CD14-positive monocyte (primary cell): Measurements from ENCODE around the gene KIF26A. TPM values are rescaled to one million over a fixed set of nuclear protein-coding genes. Genes with fewer than 3 reads are reported as not detected.
A peak's percentile ranks its signal among the peaks of the same experiment; 100 is the strongest.

Source experiments
- DNase-seq, 3 donors: peaks; one replicate each; pipeline ENCODE4 v3.0.0-alpha.2; 2011 to 2022
- H2AFZ ChIP-seq: 2 replicates; pipeline ENCODE4 v1.6.0; 2012; ENCODE audit warnings: mild to moderate bottlenecking, low read depth, low read length, inconsistent platforms; ENCODE audit not compliant: insufficient read depth, poor library complexity, severe bottlenecking
- H3K27ac ChIP-seq, 2 donors: 1 replicate in 1 of 2; 2 replicates in 1 of 2; pipeline ENCODE4 v1.5.1; 2012 to 2013; ENCODE audit warnings: low read length in 2 of 2, control low read depth in 1 of 2, inconsistent platforms in 1 of 2, low read depth in 1 of 2, mild to moderate bottlenecking in 1 of 2
- H3K27me3 ChIP-seq, 2 donors: one replicate each; pipeline versions ENCODE4 v1.6.0 to v1.6.1; 2011 to 2013; ENCODE audit warnings: low read length in 2 of 2; ENCODE audit not compliant: control insufficient read depth in 2 of 2, insufficient read depth in 2 of 2
- H3K36me3 ChIP-seq, 2 donors: replicated peaks in 1 of 2; 1 replicate in 1 of 2; 2 replicates in 1 of 2; pipeline versions ENCODE4 v1.5.1 to v1.6.1; 2012 to 2013; ENCODE audit warnings: low read length in 2 of 2, control low read depth in 1 of 2, inconsistent platforms in 1 of 2, mild to moderate bottlenecking in 1 of 2; ENCODE audit not compliant: insufficient read depth in 2 of 2, control insufficient read depth in 1 of 2
- H3K4me1 ChIP-seq, 2 donors: 1 replicate in 1 of 2; 2 replicates in 1 of 2; pipeline versions ENCODE4 v1.5.1 to v1.6.1; 2012 to 2013; ENCODE audit warnings: low read length in 2 of 2, control low read depth in 1 of 2, inconsistent platforms in 1 of 2, mild to moderate bottlenecking in 1 of 2, moderate library complexity in 1 of 2; ENCODE audit not compliant: insufficient read depth in 2 of 2, control insufficient read depth in 1 of 2
- H3K4me2 ChIP-seq: replicated peaks from 2 replicates; pipeline ENCODE3; 2012; ENCODE audit warnings: low read length, moderate library complexity, mild to moderate bottlenecking; ENCODE audit not compliant: poor library complexity, severe bottlenecking; ENCODE audit errors: extremely low read depth
- H3K4me3 ChIP-seq, 3 experiments: fragments of 200-600 bp in 1 of 3; sonication (generic) in 1 of 3; replicated peaks in 1 of 3; 1 replicate in 2 of 3; 2 replicates in 1 of 3; pipeline ENCODE4 v1.5.1; 2011 to 2013; ENCODE audit warnings: low read length in 3 of 3, mild to moderate bottlenecking in 3 of 3, control low read depth in 2 of 3, low read depth in 2 of 3, inconsistent platforms in 1 of 3, moderate library complexity in 1 of 3
- H3K79me2 ChIP-seq: 2 replicates; pipeline ENCODE4 v1.6.0; 2012; ENCODE audit warnings: mild to moderate bottlenecking, control low read depth, inconsistent platforms, low read length, moderate library complexity; ENCODE audit not compliant: insufficient read depth
- H3K9ac ChIP-seq: 2 replicates; pipeline ENCODE4 v1.6.0; 2017; ENCODE audit warnings: low read length, mild to moderate bottlenecking; ENCODE audit not compliant: insufficient read depth, poor library complexity, severe bottlenecking
- H3K9me3 ChIP-seq, 2 donors: replicated peaks in 1 of 2; 1 replicate in 1 of 2; 2 replicates in 1 of 2; pipeline versions ENCODE4 v1.5.1 to v1.6.1; 2012 to 2013; ENCODE audit warnings: low read length in 2 of 2, control low read depth in 1 of 2; ENCODE audit not compliant: control insufficient read depth in 1 of 2, insufficient read depth in 1 of 2
- H4K20me1 ChIP-seq: 2 replicates; pipeline ENCODE4 v1.6.0; 2012; ENCODE audit warnings: mild to moderate bottlenecking, low read length, control low read depth, moderate library complexity; ENCODE audit not compliant: insufficient read depth
- H3K27ac Mint-ChIP-seq, 7 donors: one replicate each; pipeline ENCODE4 v1.8.0; 2020; ENCODE audit warnings: mild to moderate bottlenecking in 7 of 7, mixed read lengths in 7 of 7, moderate library complexity in 6 of 7, inconsistent platforms in 2 of 7
- H3K27me3 Mint-ChIP-seq, 3 donors: one replicate each; pipeline ENCODE4 v1.8.0; 2021 to 2022; ENCODE audit warnings: low read depth in 3 of 3, mild to moderate bottlenecking in 3 of 3, mixed read lengths in 3 of 3, moderate library complexity in 3 of 3, inconsistent platforms in 1 of 3
- H3K36me3 Mint-ChIP-seq, 2 donors: one replicate each; pipeline ENCODE4 v1.8.0; 2020; ENCODE audit warnings: mixed read lengths in 2 of 2, inconsistent platforms in 1 of 2, mild to moderate bottlenecking in 1 of 2
- H3K4me1 Mint-ChIP-seq: one replicate; pipeline ENCODE4 v1.8.0; 2020; ENCODE audit warnings: mild to moderate bottlenecking, mixed read lengths
- H3K4me3 Mint-ChIP-seq, 2 donors: one replicate each; pipeline ENCODE4 v1.8.0; 2020; ENCODE audit warnings: mild to moderate bottlenecking in 2 of 2, mixed read lengths in 2 of 2, moderate library complexity in 1 of 2
- H3K9me3 Mint-ChIP-seq, 7 donors: one replicate each; pipeline ENCODE4 v1.8.0; 2020 to 2022; ENCODE audit warnings: mixed read lengths in 7 of 7, mild to moderate bottlenecking in 6 of 7, moderate library complexity in 6 of 7, inconsistent platforms in 2 of 7
- WGBS: methylation state at CpG from one replicate; pipeline ENCODE4 v1.1.5; 2013; ENCODE audit warnings: missing lambda C conversion rate; ENCODE audit not compliant: insufficient coverage; 5-methylcytosine and 5-hydroxymethylcytosine counted together
- intact Hi-C, 2 donors: fragments of 100-400 bp; cut with micrococcal nuclease; formaldehyde crosslinking; loops; one replicate each; pipeline versions ENCODE4 v1.15.0 to v1.15.1; 2023
- polyA plus RNA-seq, 3 donors: library from polyadenylated mRNA; depleted of rRNA in 1 of 3; unstranded in 2 of 3; stranded (reverse) in 1 of 3; fragments of 300-500 nt in 2 of 3; fragments of >200 nt in 1 of 3; fragmentation: Illumina TruSeq in 2 of 3; gene quantifications; 1 replicate in 2 of 3; 2 replicates in 1 of 3; pipeline ENCODE4 v1.2.3, GENCODE V29; 2012 to 2021
- TF ChIP-seq, protein P1 (sequence below): fragments of 200-600 bp; IDR thresholded peaks from one replicate; pipeline ENCODE4 v1.8.0; 2022; ENCODE audit warnings: antibody characterized with exemption, mild to moderate bottlenecking

The KIF26A gene
- polyA plus RNA-seq, 3 donors, result not detected

DNA sequence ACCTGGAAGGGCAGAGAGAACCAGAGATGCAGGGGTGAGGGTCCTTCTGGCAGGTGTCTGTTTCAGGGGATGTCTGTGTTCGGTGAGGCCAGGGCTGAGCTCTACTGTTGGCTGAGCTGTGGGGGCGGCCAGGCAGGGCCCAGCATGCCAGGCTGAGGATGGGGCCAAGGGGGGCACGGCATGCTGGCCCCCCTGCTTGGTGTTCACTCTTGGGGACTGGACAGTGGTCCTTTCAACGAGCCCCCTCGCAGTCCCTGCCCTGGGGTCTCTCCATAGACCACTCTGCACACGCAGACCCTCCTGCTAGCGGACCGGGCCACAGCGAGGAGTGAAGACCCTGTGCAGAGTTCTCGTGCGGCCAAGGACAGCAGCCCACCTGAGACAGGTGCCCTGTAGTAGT, 56.3 kb downstream of the KIF26A start:
- Mint-ChIP-seq H3K27me3 (peaks cover 0 to 5% (median 2%) of the 10 kb centered on the region in 3 donors), H3K4me1 (peaks cover 10% of the 10 kb centered on the region), H3K27ac (no peak overlapping the region), H3K4me3 (no peak overlapping the region), H3K9me3 (peaks cover 0 to 1% (median 0%) of the 10 kb centered on the region in 7 donors), H3K36me3 (no peaks in the 10 kb centered on the region)
- no peak for DNase-seq
- Histone ChIP-seq H3K9me3 (no peaks in the 10 kb centered on the region), H3K4me3 (no peak overlapping the region), H2AFZ (no peak overlapping the region), H3K27ac (no peak overlapping the region), H3K9ac (no peak overlapping the region), H3K4me1 (peaks cover 0 to 4% of the 10 kb centered on the region in 2 donors), H3K79me2 (no peaks in the 10 kb centered on the region), H4K20me1 (no peaks in the 10 kb centered on the region), H3K36me3 (no peaks in the 10 kb centered on the region), H3K27me3 (no peaks in the 10 kb centered on the region), H3K4me2 (no peak overlapping the region)
- WGBS, result 92% methylated on average over 9 of the region's 11 CpGs
- intact Hi-C loops, result no loop called here
- TF ChIP-seq, protein P1, sequence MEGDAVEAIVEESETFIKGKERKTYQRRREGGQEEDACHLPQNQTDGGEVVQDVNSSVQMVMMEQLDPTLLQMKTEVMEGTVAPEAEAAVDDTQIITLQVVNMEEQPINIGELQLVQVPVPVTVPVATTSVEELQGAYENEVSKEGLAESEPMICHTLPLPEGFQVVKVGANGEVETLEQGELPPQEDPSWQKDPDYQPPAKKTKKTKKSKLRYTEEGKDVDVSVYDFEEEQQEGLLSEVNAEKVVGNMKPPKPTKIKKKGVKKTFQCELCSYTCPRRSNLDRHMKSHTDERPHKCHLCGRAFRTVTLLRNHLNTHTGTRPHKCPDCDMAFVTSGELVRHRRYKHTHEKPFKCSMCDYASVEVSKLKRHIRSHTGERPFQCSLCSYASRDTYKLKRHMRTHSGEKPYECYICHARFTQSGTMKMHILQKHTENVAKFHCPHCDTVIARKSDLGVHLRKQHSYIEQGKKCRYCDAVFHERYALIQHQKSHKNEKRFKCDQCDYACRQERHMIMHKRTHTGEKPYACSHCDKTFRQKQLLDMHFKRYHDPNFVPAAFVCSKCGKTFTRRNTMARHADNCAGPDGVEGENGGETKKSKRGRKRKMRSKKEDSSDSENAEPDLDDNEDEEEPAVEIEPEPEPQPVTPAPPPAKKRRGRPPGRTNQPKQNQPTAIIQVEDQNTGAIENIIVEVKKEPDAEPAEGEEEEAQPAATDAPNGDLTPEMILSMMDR, result no peak

DNA sequence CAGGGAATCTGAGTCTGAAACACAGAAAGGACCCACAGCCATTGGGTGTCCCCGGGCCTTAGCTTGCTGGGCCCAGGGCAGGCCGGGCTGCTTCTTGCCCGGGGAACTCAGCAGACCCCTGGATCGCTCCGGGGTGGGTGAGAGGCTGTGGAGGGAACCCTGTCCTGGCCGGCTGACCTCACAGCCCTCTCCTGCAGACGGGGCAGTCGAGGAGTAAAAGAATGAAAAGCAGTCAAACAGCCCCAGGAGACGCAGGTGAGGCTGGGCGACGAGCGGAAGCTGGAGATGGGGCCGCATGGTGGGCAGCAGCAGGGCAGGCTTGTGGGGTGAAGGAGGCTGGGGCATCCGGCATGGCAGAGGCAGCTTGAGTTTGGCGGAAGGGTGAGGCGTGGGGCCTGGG, 57.0 kb downstream of the KIF26A start:
- no peaks in the 10 kb centered on the region for H3K36me3 ChIP-seq
- TF ChIP-seq, protein P1, result no peak
- no peak overlapping the region for H2AFZ ChIP-seq
- Mint-ChIP-seq H3K4me3 (no peak overlapping the region), H3K27me3 (peaks cover 0 to 5% (median 2%) of the 10 kb centered on the region in 3 donors), H3K36me3 (no peaks in the 10 kb centered on the region), H3K4me1 (peaks cover 10% of the 10 kb centered on the region), H3K9me3 (peaks cover 0 to 1% (median 0%) of the 10 kb centered on the region in 7 donors), H3K27ac (peak overlapping the region in 1 of 7 donors; percentile 11)
- H3K9me3 ChIP-seq, result no peaks in the 10 kb centered on the region
- no peaks in the 10 kb centered on the region for H3K27me3 ChIP-seq
- H3K27ac ChIP-seq, result no peak overlapping the region
- WGBS, result 97% methylated on average over 14 of the region's 16 CpGs
- DNase-seq, result no peak
- H3K4me1 ChIP-seq, result peaks cover 0 to 4% of the 10 kb centered on the region in 2 donors
- H3K4me3 ChIP-seq, result no peak overlapping the region
- intact Hi-C loops, result no loop called here
- H4K20me1 ChIP-seq, result no peaks in the 10 kb centered on the region
- H3K4me2 ChIP-seq, result no peak overlapping the region
- H3K9ac ChIP-seq, result no peak overlapping the region
- H3K79me2 ChIP-seq, result no peaks in the 10 kb centered on the region
